H1 (cell line): ENCODE data around the gene SLC1A7. TPM values are rescaled to one million over a fixed set of nuclear protein-coding genes. Genes with fewer than 3 reads are reported as not detected.

Experiments
- CTCF ChIA-PET: fragments of 300-600 bp; sonication (Branson Sonifier 250); formaldehyde crosslinking; loops from one replicate; lab custom pipeline; 2021; ENCODE audit not compliant: partially characterized antibody; lab: Charles Lee
- POLR2A ChIA-PET: fragments of 300-600 bp; sonication (Branson Sonifier 250); formaldehyde crosslinking; loops from one replicate; lab custom pipeline; 2021; ENCODE audit warnings: inconsistent platforms; ENCODE audit not compliant: partially characterized antibody; lab: Charles Lee
- DNase-seq, 2 experiments: peaks; one replicate each; pipeline versions ENCODE4 v3.0.0 to v3.0.0-alpha.2; 2010 to 2022; ENCODE audit warnings: low spot score in 2 of 2, low read depth in 1 of 2, mixed read lengths in 1 of 2
- FAIRE-seq: peaks from 2 replicates; lab custom pipeline; 2011; peaks lifted over from hg19 to GRCh38; lab: Jason Lieb, UNC
- H2AFZ ChIP-seq: 2 replicates; pipeline ENCODE4 v1.8.1; 2012; ENCODE audit warnings: low read length, inconsistent platforms
- H2AK5ac ChIP-seq: 2 replicates; pipeline ENCODE4 v1.6.1; 2013; ENCODE audit warnings: low read depth, low read length
- H2BK120ac ChIP-seq: replicated peaks from 2 replicates; pipeline ENCODE3; 2013; ENCODE audit warnings: low read depth, low read length, inconsistent platforms
- H2BK12ac ChIP-seq: 2 replicates; pipeline ENCODE4 v1.6.1; 2013; ENCODE audit warnings: low read depth, low read length
- H2BK15ac ChIP-seq: 2 replicates; pipeline ENCODE4 v1.6.1; 2013; ENCODE audit warnings: low read length
- H2BK20ac ChIP-seq: 2 replicates; pipeline ENCODE4 v1.6.1; 2013; ENCODE audit warnings: low read length
- H2BK5ac ChIP-seq: 2 replicates; pipeline ENCODE4 v1.6.1; 2013; ENCODE audit warnings: low read depth, low read length
- H3K14ac ChIP-seq: 2 replicates; pipeline ENCODE4 v1.6.1; 2013; ENCODE audit warnings: inconsistent platforms; ENCODE audit not compliant: insufficient read length
- H3K18ac ChIP-seq: 2 replicates; pipeline ENCODE4 v1.6.1; 2013; ENCODE audit warnings: low read length; ENCODE audit errors: extremely low read depth
- H3K23ac ChIP-seq: 2 replicates; pipeline ENCODE4 v1.6.1; 2013; ENCODE audit warnings: inconsistent platforms; ENCODE audit not compliant: insufficient read length
- H3K23me2 ChIP-seq: 2 replicates; pipeline ENCODE4 v1.6.1; 2013; ENCODE audit warnings: low read depth, low read length
- H3K27ac ChIP-seq: 2 replicates; pipeline ENCODE4 v1.6.1; 2011; ENCODE audit warnings: low read depth, low read length, inconsistent platforms
- H3K27me3 ChIP-seq, 4 experiments: replicated peaks in 1 of 4; 1 replicate in 1 of 4; 2 replicates in 3 of 4; pipeline versions ENCODE4 v1.6.1 to v1.8.1; 2011 to 2013; ENCODE audit warnings: low read length in 3 of 4, mild to moderate bottlenecking in 3 of 4, inconsistent platforms in 2 of 4, mixed read lengths in 2 of 4, moderate library complexity in 1 of 4; ENCODE audit not compliant: control insufficient read depth in 3 of 4, insufficient read depth in 3 of 4; ENCODE audit errors: extremely low read depth in 1 of 4
- H3K36me3 ChIP-seq, 4 experiments: 2 replicates each; pipeline versions ENCODE4 v1.6.1 to v1.8.1; 2011 to 2013; ENCODE audit warnings: mild to moderate bottlenecking in 4 of 4, low read length in 3 of 4, moderate library complexity in 2 of 4, control low read depth in 1 of 4, inconsistent platforms in 1 of 4; ENCODE audit not compliant: insufficient read depth in 4 of 4, control insufficient read depth in 2 of 4
- H3K4ac ChIP-seq: replicated peaks from 2 replicates; pipeline ENCODE3; 2013; ENCODE audit warnings: low read length, low read depth, mixed read lengths, inconsistent platforms; ENCODE audit not compliant: insufficient read length
- H3K4me1 ChIP-seq, 4 experiments: replicated peaks in 1 of 4; 1 replicate in 1 of 4; 2 replicates in 3 of 4; pipeline versions ENCODE4 v1.6.1 to v1.8.1; 2011 to 2013; ENCODE audit warnings: low read length in 3 of 4, inconsistent platforms in 2 of 4, mixed read lengths in 1 of 4; ENCODE audit not compliant: insufficient read depth in 4 of 4, control insufficient read depth in 3 of 4
- H3K4me2 ChIP-seq, 2 experiments: 2 replicates each; pipeline versions ENCODE4 v1.6.1 to v1.8.1; 2011 to 2013; ENCODE audit warnings: low read depth in 2 of 2, low read length in 2 of 2, control low read depth in 1 of 2, inconsistent platforms in 1 of 2, mild to moderate bottlenecking in 1 of 2; ENCODE audit not compliant: insufficient read depth in 1 of 2
- H3K4me3 ChIP-seq, 4 experiments: fragments of 200-600, 300-600 bp in 1 of 4; sonication (generic), shearing (Covaris generic), sonication (Bioruptor Twin) in 1 of 4; 2 replicates each; pipeline versions ENCODE4 v1.5.1 to v1.8.1; 2011 to 2016; ENCODE audit warnings: low read length in 4 of 4, low read depth in 3 of 4, control low read depth in 2 of 4, inconsistent platforms in 2 of 4, mild to moderate bottlenecking in 2 of 4, mixed read lengths in 1 of 4, moderate library complexity in 1 of 4; ENCODE audit not compliant: insufficient read depth in 2 of 4; ENCODE audit errors: extremely low read depth in 1 of 4
- H3K56ac ChIP-seq: replicated peaks from 2 replicates; pipeline ENCODE3; 2013; ENCODE audit warnings: low read depth, mild to moderate bottlenecking, mixed read lengths, low read length, inconsistent platforms; ENCODE audit not compliant: insufficient read length
- H3K79me1 ChIP-seq: 2 replicates; pipeline ENCODE4 v1.6.1; 2013; ENCODE audit warnings: low read depth, low read length, control low read depth
- H3K79me2 ChIP-seq, 2 experiments: 2 replicates each; pipeline versions ENCODE4 v1.6.1 to v1.8.1; 2012 to 2013; ENCODE audit warnings: low read length in 2 of 2, mild to moderate bottlenecking in 2 of 2, inconsistent platforms in 1 of 2; ENCODE audit not compliant: insufficient read depth in 2 of 2, control insufficient read depth in 1 of 2
- H3K9ac ChIP-seq, 4 experiments: replicated peaks in 1 of 4; 1 replicate in 1 of 4; 2 replicates in 3 of 4; pipeline versions ENCODE4 v1.6.1 to v1.8.1; 2011 to 2013; ENCODE audit warnings: low read depth in 3 of 4, low read length in 3 of 4, control low read depth in 2 of 4, mild to moderate bottlenecking in 2 of 4, moderate library complexity in 2 of 4, inconsistent platforms in 1 of 4; ENCODE audit errors: extremely low read depth in 1 of 4
- H3K9me3 ChIP-seq, 2 experiments: 2 replicates each; pipeline versions ENCODE4 v1.6.1 to v1.8.1; 2012 to 2013; ENCODE audit warnings: mild to moderate bottlenecking in 2 of 2, moderate library complexity in 2 of 2, control low read depth in 1 of 2, inconsistent platforms in 1 of 2, low read depth in 1 of 2, low read length in 1 of 2, mixed read lengths in 1 of 2; ENCODE audit not compliant: insufficient read depth in 2 of 2
- H4K20me1 ChIP-seq, 2 experiments: replicated peaks in 1 of 2; 2 replicates each; pipeline versions ENCODE3 to v1.8.1; 2011 to 2013; ENCODE audit warnings: inconsistent platforms in 2 of 2, low read length in 2 of 2, mild to moderate bottlenecking in 1 of 2; ENCODE audit not compliant: insufficient read depth in 2 of 2, control insufficient read depth in 1 of 2
- H4K5ac ChIP-seq: 2 replicates; pipeline ENCODE4 v1.6.1; 2013; ENCODE audit warnings: low read length, low read depth, mixed read lengths, inconsistent platforms; ENCODE audit not compliant: insufficient read length
- H4K8ac ChIP-seq: 2 replicates; pipeline ENCODE4 v1.8.0; 2013; ENCODE audit warnings: mild to moderate bottlenecking, moderate library complexity, low read length, inconsistent platforms; ENCODE audit not compliant: insufficient read depth; ENCODE audit errors: extremely low read depth
- H4K91ac ChIP-seq: replicated peaks from 2 replicates; pipeline ENCODE3; 2013; ENCODE audit warnings: low read length, mixed read lengths, inconsistent platforms; ENCODE audit not compliant: insufficient read length
- CBX5 ChIP-seq: fragments of 300-800, 300-1000 bp; sonication (generic); IDR thresholded peaks from 2 replicates; pipeline ENCODE4 v1.7.1; 2016; ENCODE audit warnings: antibody characterized with exemption, low read length, low read depth
- KDM4A ChIP-seq: IDR thresholded peaks from one replicate; pipeline ENCODE4 v1.7.1; 2012; ENCODE audit warnings: low read depth, mild to moderate bottlenecking, moderate library complexity, low read length, inconsistent platforms; ENCODE audit not compliant: severe bottlenecking
- YY1 ChIP-seq: IDR thresholded peaks from 2 replicates; pipeline ENCODE4 v1.6.1; 2011; ENCODE audit warnings: low read depth, mild to moderate bottlenecking, low read length
- WGBS, 2 experiments: shearing (Covaris generic) in 1 of 2; methylation state at CpG; one replicate each; pipeline versions ENCODE4 v1.1.6 to v1.1.7; 2013 to 2015; ENCODE audit warnings: low lambda C conversion rate in 2 of 2, mixed read lengths in 2 of 2, inconsistent platforms in 1 of 2, low coverage in 1 of 2, missing lambda C conversion rate in 1 of 2; ENCODE audit not compliant: insufficient replicate concordance in 2 of 2, insufficient coverage in 1 of 2, insufficient read length in 1 of 2; ENCODE audit errors: extremely low coverage in 1 of 2, missing lambda C conversion rate in 1 of 2; 5-methylcytosine and 5-hydroxymethylcytosine counted together
- polyA plus RNA-seq, 7 experiments: library from polyadenylated mRNA; depleted of rRNA in 3 of 7; stranded (reverse) in 5 of 7; unstranded in 2 of 7; fragments of >200 nt in 5 of 7; fragments of 200-250 nt in 2 of 7; gene quantifications; 1 replicate in 5 of 7; 2 replicates in 1 of 7; 4 replicates in 1 of 7; pipeline versions ENCODE4 v1.2.1 to v1.2.3, GENCODE V29; 2011 to 2013; ENCODE audit warnings: missing spikeins in 2 of 7, mixed read lengths in 2 of 7
- total RNA-seq: library from RNA; stranded (reverse); fragmentation: NEBNext Ultra II Directional; extraction: Animal tissue kit (Norgen Biotek cat#: 25700); gene quantifications from 2 replicates; pipeline ENCODE4 v1.2.1, GENCODE V29; 2021

Gene SLC1A7
- total and polyA plus RNA-seq, 2 of the 8 experiments (the other 6 are each of a cell fraction or from before 2014, with no cell fraction given) = not detected

DNA sequence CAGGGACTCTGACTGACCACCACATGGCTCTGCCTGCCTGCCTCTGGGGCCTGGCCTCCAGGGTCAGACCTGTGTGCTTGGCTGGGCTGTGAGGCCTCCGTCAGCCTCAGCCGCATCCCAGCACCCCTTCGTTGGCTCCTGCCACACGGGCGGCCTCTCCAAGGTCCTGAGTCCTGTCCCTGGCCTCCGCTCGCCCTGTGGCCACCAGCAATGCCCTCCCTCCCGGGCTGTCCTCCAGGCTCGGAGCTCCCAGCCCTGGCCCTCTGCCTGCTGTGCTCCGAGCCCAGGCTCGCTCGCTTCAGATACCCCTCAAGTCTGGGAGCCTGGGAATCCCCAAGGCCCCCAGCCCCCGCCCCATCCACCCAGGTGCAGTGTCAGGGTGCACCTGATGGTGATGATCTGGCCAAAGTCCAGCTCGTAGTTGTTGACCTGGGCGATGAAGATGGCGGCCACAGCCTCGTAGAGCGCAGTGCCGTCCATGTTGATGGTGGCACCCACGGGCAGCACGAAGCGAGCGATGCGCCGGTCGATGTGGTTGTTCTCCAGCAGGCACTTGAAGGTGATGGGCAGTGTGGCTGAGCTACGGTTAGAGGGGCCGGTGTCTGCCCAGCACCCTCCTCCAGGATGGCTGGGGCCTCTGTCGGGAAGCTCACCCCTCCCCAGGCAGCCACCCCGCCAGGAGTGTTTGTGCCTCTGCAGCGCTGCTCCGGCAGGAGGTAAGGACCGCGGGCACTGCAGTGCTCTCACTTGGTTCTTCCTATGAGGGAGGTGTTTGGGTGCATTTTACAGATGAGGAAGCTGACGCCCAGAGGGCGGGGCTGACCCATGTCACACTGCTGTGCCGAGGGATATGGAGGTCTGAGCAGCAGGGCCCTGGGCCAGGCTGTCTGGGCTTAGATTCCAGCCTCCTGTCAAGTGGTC, 52.0 kb downstream of the SLC1A7 start:
- POLR2A ChIA-PET = interaction anchor here (1.9 kb wide), 1 partner anchor 15 kb away, joined by 5 read pairs; no protein-coding TSS in a partner anchor
- H2AK5ac ChIP-seq = no peak overlapping the region
- TF ChIP-seq CBX5 = no peak
- 0 out of 2 replicates have a peak, but pooled peaks have one; percentile 15 for TF ChIP-seq YY1
- no peak for TF ChIP-seq KDM4A

More for the DNA sequence above, 52.0 kb downstream of the SLC1A7 start:
- H2BK5ac ChIP-seq = no peak overlapping the region
- no peak overlapping the region for H3K4me2 ChIP-seq
- H3K27me3 ChIP-seq = no peaks in the 10 kb centered on the region
- no peak overlapping the region for H2AFZ ChIP-seq
- H3K4me1 ChIP-seq = peaks cover 0 to 5% (median 0%) of the 10 kb centered on the region in 4 experiments; a peak in 5 of 7 replicates
- no peak overlapping the region for H3K4me3 ChIP-seq
- no peaks in the 10 kb centered on the region for H4K20me1 ChIP-seq
- WGBS, 2 experiments = 92% methylated on average over 32 of the region's 37 CpGs; no CpG with 5 or more reads in 1 of the 2 experiments
- no peak overlapping the region for H3K56ac ChIP-seq
- DNase-seq (no peak), FAIRE-seq (no peak)
- no peak overlapping the region for H3K4ac ChIP-seq
- no peak overlapping the region for H3K27ac ChIP-seq
- peaks cover 3% of the 10 kb centered on the region; the same call in 1 of the 2 replicates for H3K23me2 ChIP-seq
- H2BK120ac ChIP-seq = no peak overlapping the region
- no peak overlapping the region for H4K91ac ChIP-seq
- no peaks in the 10 kb centered on the region for H3K36me3 ChIP-seq
- no peaks in the 10 kb centered on the region for H3K9me3 ChIP-seq
- H2BK12ac ChIP-seq = no peak overlapping the region; the same call in 1 of the 2 replicates
- H3K79me2 ChIP-seq = no peaks in the 10 kb centered on the region
- no peak overlapping the region for H3K23ac ChIP-seq
- no peaks in the 10 kb centered on the region for H3K79me1 ChIP-seq
- no peak overlapping the region for H3K14ac ChIP-seq
- H4K8ac ChIP-seq = no peak overlapping the region
- CTCF ChIA-PET = interaction anchor here (0.6 to 1.6 kb wide), 5 partner anchors 9 to 99 kb away, joined by 3 to 4 read pairs (median 4); no protein-coding TSS in a partner anchor
- H3K18ac ChIP-seq = no peak overlapping the region
- no peak overlapping the region for H4K5ac ChIP-seq
- H2BK15ac ChIP-seq = no peak overlapping the region
- no peak overlapping the region for H3K9ac ChIP-seq
- H2BK20ac ChIP-seq = no peak overlapping the region
